ENCODE data around the gene GNS. TPM values are rescaled to one million over a fixed set of nuclear protein-coding genes. Genes with fewer than 3 reads are reported as not detected.

The GNS gene
- total and polyA plus RNA-seq, 2 of the 13 experiments (the other 11 are each of a cell fraction or from before 2014, with no cell fraction given): 49.8 to 51.0 TPM

- ATAC-seq: no peak
These were observed 1.4 kb downstream of the GNS start for GRCh38 chr12:64757771-64758170.

More at GRCh38 chr12:64757771-64758170, 1.4 kb downstream of the GNS start:
- FAIRE-seq (no peak), DNase-seq (ENCODE audit: low spot score) (no peak)
- Histone ChIP-seq H3K79me2 (ENCODE audit: insufficient read depth, low read length) (peaks cover 6% of the 10 kb centered on the region), H2AFZ (ENCODE audit: low read length) (no peak overlapping the region), H3K9me3 (ENCODE audit: low read length) (no peaks in the 10 kb centered on the region), H3K9ac (ENCODE audit: insufficient read depth, low read depth, low read length) (no peak overlapping the region), H3K36me3 (replicated peaks in 1 of 2; ENCODE audit: control insufficient read depth in 1 of 2, insufficient read depth in 2 of 2, low read length in 2 of 2) (0 out of 5 replicates have a peak, but pooled peaks cover 0 to 12% of the 10 kb centered on the region in 2 experiments), H4K20me1 (ENCODE audit: insufficient read depth, low read length) (no peaks in the 10 kb centered on the region), H3K4me2 (ENCODE audit: low read depth, low read length) (peak overlapping the region; percentile 83), H3K4me3 (replicated peaks in 1 of 3; ENCODE audit: insufficient read depth in 1 of 3, low read depth in 2 of 3, low read length in 3 of 3) (0 out of 6 replicates have a peak overlapping the region, but pooled peaks of 1 of the 3 experiments have one; percentile 0), H3K27ac (ENCODE audit: extremely low read length, insufficient read depth, low read length) (no peak overlapping the region), H3K4me1 (ENCODE audit: insufficient read depth, low read length) (peaks cover 33% of the 10 kb centered on the region), H3K27me3 (ENCODE audit: control insufficient read depth in 1 of 2, insufficient read depth in 2 of 2, low read length in 2 of 2) (no peaks in the 10 kb centered on the region; a peak in 1 of 5 replicates)
- ChIA-PET CTCF (ENCODE audit: low intra/inter-chr PET ratio, low total read pairs) (no interaction called here), POLR2A (no interaction called here)
- 79% methylated on average over 3 of the region's 3 CpGs for WGBS (ENCODE audit: low lambda C conversion rate)
- TF ChIP-seq THAP11 (CRISPR knock-in tag; IDR thresholded peaks at IDR 0.05) (no peak), HHEX (CRISPR knock-in tag; IDR thresholded peaks at IDR 0.05) (no peak), IKZF1 (IDR thresholded peaks at IDR 0.05) (no peak), ZNF577 (CRISPR knock-in tag; IDR thresholded peaks at IDR 0.05; ENCODE audit: borderline replicate concordance, low read depth) (no peak), RFX5 (IDR thresholded peaks at IDR 0.05; ENCODE audit: low read depth, low read length) (no peak), ZNF746 (CRISPR knock-in tag; IDR thresholded peaks at IDR 0.05) (no peak), SMC3 (IDR thresholded peaks at IDR 0.05; ENCODE audit: low read length) (no peak), NCOA1 (CRISPR knock-in tag; IDR thresholded peaks at IDR 0.05) (no peak), NR2F2 (IDR thresholded peaks at IDR 0.05; ENCODE audit: borderline replicate concordance, low read depth) (no peak), MAZ (IDR thresholded peaks at IDR 0.05; ENCODE audit: borderline replicate concordance, low read depth, low read length) (no peak), MAZ (CRISPR knock-in tag; IDR thresholded peaks at IDR 0.05; ENCODE audit: low read depth) (no peak), PRDM15 (CRISPR knock-in tag; IDR thresholded peaks at IDR 0.05) (no peak), ZSCAN9 (CRISPR knock-in tag; IDR thresholded peaks at IDR 0.05; ENCODE audit: borderline replicate concordance) (no peak), PITX1 (CRISPR knock-in tag; IDR thresholded peaks at IDR 0.05) (no peak), ZNF704 (CRISPR knock-in tag; IDR thresholded peaks at IDR 0.05; ENCODE audit: borderline replicate concordance) (no peak), BRCA1 (CRISPR knock-in tag; IDR thresholded peaks at IDR 0.05) (no peak)
- TF ChIP-seq, protein P1, sequence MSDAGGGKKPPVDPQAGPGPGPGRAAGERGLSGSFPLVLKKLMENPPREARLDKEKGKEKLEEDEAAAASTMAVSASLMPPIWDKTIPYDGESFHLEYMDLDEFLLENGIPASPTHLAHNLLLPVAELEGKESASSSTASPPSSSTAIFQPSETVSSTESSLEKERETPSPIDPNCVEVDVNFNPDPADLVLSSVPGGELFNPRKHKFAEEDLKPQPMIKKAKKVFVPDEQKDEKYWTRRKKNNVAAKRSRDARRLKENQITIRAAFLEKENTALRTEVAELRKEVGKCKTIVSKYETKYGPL (CRISPR knock-in tag; IDR thresholded peaks at IDR 0.05): no peak
- TF ChIP-seq, protein P2, sequence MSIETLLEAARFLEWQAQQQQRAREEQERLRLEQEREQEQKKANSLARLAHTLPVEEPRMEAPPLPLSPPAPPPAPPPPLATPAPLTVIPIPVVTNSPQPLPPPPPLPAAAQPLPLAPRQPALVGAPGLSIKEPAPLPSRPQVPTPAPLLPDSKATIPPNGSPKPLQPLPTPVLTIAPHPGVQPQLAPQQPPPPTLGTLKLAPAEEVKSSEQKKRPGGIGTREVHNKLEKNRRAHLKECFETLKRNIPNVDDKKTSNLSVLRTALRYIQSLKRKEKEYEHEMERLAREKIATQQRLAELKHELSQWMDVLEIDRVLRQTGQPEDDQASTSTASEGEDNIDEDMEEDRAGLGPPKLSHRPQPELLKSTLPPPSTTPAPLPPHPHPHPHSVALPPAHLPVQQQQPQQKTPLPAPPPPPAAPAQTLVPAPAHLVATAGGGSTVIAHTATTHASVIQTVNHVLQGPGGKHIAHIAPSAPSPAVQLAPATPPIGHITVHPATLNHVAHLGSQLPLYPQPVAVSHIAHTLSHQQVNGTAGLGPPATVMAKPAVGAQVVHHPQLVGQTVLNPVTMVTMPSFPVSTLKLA (IDR thresholded peaks at IDR 0.05): no peak
- no TSS peak for BruUV-seq (replicated peaks)
- in situ Hi-C loops (cut with HindIII; ENCODE audit: extremely low pct_ligation_motif_present, low pct_unique_long_range_greater_than_20kb) (no loop called here), intact Hi-C loops (cut with micrococcal nuclease; ENCODE audit: unreplicated experiment) (no loop called here)

All from HepG2 (cell line).